ENCODE results near the gene RAD51B.

DNA sequence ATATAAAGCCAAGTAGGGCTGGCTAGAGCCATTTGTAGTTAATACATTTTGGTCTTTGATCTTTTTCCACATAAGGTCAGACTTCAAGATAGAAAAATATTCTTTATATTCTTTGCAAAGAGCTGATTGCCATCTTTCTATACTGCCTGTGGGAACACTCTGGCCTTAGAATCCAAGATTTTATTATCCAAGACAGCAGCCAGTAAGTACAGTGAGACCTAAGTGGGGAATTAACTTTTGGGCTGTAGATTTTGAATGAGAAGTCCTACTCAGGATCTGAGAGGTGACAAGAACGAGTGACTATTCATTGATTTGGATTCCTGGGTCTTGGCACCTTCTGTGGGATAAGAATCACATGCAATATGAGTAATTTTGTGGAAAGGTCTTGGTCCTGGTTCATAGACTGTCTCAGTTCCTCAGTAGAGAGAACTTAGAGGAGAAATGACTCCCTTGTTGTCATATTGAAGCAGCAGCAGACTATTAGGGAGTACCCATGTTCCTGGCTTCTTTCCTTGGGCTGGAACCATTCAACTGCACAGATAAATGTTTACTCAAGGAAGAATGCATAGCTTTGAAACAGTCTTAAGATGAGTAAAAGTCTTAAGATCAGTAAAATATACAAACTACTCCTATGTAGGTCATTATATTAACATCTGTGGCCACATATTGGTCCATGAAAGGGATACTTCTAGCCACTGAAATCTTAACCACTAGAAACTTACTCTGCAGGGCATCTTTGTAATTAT, 353.8 kb downstream of the RAD51B start:
- TF ChIP-seq, protein P1, sequence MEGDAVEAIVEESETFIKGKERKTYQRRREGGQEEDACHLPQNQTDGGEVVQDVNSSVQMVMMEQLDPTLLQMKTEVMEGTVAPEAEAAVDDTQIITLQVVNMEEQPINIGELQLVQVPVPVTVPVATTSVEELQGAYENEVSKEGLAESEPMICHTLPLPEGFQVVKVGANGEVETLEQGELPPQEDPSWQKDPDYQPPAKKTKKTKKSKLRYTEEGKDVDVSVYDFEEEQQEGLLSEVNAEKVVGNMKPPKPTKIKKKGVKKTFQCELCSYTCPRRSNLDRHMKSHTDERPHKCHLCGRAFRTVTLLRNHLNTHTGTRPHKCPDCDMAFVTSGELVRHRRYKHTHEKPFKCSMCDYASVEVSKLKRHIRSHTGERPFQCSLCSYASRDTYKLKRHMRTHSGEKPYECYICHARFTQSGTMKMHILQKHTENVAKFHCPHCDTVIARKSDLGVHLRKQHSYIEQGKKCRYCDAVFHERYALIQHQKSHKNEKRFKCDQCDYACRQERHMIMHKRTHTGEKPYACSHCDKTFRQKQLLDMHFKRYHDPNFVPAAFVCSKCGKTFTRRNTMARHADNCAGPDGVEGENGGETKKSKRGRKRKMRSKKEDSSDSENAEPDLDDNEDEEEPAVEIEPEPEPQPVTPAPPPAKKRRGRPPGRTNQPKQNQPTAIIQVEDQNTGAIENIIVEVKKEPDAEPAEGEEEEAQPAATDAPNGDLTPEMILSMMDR (IDR thresholded peaks at IDR 0.05), result no peak
- TF ChIP-seq POLR2AphosphoS5 (IDR thresholded peaks at IDR 0.05; ENCODE audit: insufficient read depth in 1 of 2, low read depth in 1 of 2), result no peak

All from vagina (tissue), 2 donors.